Small intestine (tissue), 7 donors: ENCODE data around the gene PHETA1. TPM values are rescaled to one million over a fixed set of nuclear protein-coding genes. Genes with fewer than 3 reads are reported as not detected.

Experiments
- DNase-seq, 2 donors: peaks; one replicate each; pipeline versions ENCODE4 v3.0.0 to v3.0.0-alpha.2; 2013
- FAIRE-seq: peaks from 2 replicates; lab custom pipeline; 2012; peaks lifted over from hg19 to GRCh38; lab: Jason Lieb, UNC
- H3K27ac ChIP-seq, 3 donors: one replicate each; pipeline ENCODE4 v1.5.1; 2013; ENCODE audit warnings: low read length in 2 of 3, mild to moderate bottlenecking in 2 of 3, control low read depth in 1 of 3, inconsistent platforms in 1 of 3, low read depth in 1 of 3, moderate library complexity in 1 of 3
- H3K27me3 ChIP-seq, 3 donors: one replicate each; pipeline ENCODE4 v1.6.1; 2013; ENCODE audit warnings: low read length in 3 of 3, inconsistent platforms in 1 of 3; ENCODE audit not compliant: control insufficient read depth in 3 of 3, insufficient read depth in 3 of 3
- H3K36me3 ChIP-seq, 3 donors: one replicate each; pipeline ENCODE4 v1.6.1; 2013; ENCODE audit warnings: low read length in 3 of 3, inconsistent platforms in 1 of 3, low read depth in 1 of 3, mild to moderate bottlenecking in 1 of 3, moderate library complexity in 1 of 3; ENCODE audit not compliant: control insufficient read depth in 3 of 3, insufficient read depth in 2 of 3
- H3K4me1 ChIP-seq, 3 donors: one replicate each; pipeline ENCODE4 v1.6.1; 2013; ENCODE audit warnings: low read length in 2 of 3, inconsistent platforms in 1 of 3, low read depth in 1 of 3, mild to moderate bottlenecking in 1 of 3, moderate library complexity in 1 of 3; ENCODE audit not compliant: control insufficient read depth in 3 of 3, insufficient read depth in 2 of 3
- H3K4me3 ChIP-seq, 3 donors: one replicate each; pipeline ENCODE4 v1.5.1; 2013; ENCODE audit warnings: low read length in 3 of 3, control low read depth in 1 of 3, inconsistent platforms in 1 of 3, low read depth in 1 of 3, mild to moderate bottlenecking in 1 of 3, moderate library complexity in 1 of 3
- H3K9me3 ChIP-seq, 2 donors: one replicate each; pipeline ENCODE4 v1.6.1; 2013; ENCODE audit warnings: low read depth in 1 of 2, low read length in 1 of 2; ENCODE audit not compliant: control insufficient read depth in 2 of 2, insufficient read depth in 1 of 2
- WGBS, 3 donors: extraction: QIAGEN DNeasy Blood & Tissue Kit; methylation state at CpG; one replicate each; pipeline ENCODE4 v1.1.7; 2013; 5-methylcytosine and 5-hydroxymethylcytosine counted together
- polyA plus RNA-seq, 4 donors: library from polyadenylated mRNA; stranded (reverse) in 3 of 4; unstranded in 1 of 4; fragments of 200-250 nt in 3 of 4; fragments of 120-200 nt in 1 of 4; gene quantifications; one replicate each; pipeline versions ENCODE4 v1.2.1 to v1.2.3, GENCODE V29; 2013
- donor health status: healthy with polysubstance abuse.
- donor health status: control.
- donor health status: control.
- donor health status: Bipolar disorder and iron deficiency.
- donor health status: healthy.

Gene PHETA1
- polyA plus RNA-seq, 4 donors, result 37.3 to 87.1 (median 46.0) TPM

- Histone ChIP-seq H3K27me3 (no peaks in the 10 kb centered on the region), H3K4me1 (no peaks in the 10 kb centered on the region), H3K9me3 (no peaks in the 10 kb centered on the region), H3K4me3 (no peak overlapping the region), H3K27ac (no peak overlapping the region), H3K36me3 (no peaks in the 10 kb centered on the region)
- 74 to 84% (median 81%) methylated on average over 5 of the region's 5 CpGs for WGBS, 3 donors
- FAIRE-seq (no peak), DNase-seq (no peak)
Measured at GRCh38 chr12:111321317-111321716, 47.6 kb downstream of the PHETA1 start.

- Histone ChIP-seq H3K9me3 (no peaks in the 10 kb centered on the region), H3K4me3 (no peak overlapping the region), H3K4me1 (no peaks in the 10 kb centered on the region), H3K36me3 (no peaks in the 10 kb centered on the region), H3K27me3 (no peaks in the 10 kb centered on the region), H3K27ac (no peak overlapping the region)
- WGBS, 3 donors, result 92 to 94% (median 93%) methylated on average over 47 to 67 of the region's 67 CpGs
- no peak for FAIRE-seq
- DNase-seq, result no peak
Measured at GRCh38 chr12:111320258-111321050, 48.4 kb downstream of the PHETA1 start.

- FAIRE-seq (no peak), DNase-seq (no peak)
- no peak overlapping the region for H3K4me3 ChIP-seq
- H3K9me3 ChIP-seq, result no peaks in the 10 kb centered on the region
- no peaks in the 10 kb centered on the region for H3K36me3 ChIP-seq
- H3K27ac ChIP-seq, result no peak overlapping the region
- 89 to 91% (median 89%) methylated on average over 20 to 32 of the region's 32 CpGs for WGBS, 3 donors
- H3K4me1 ChIP-seq, result no peaks in the 10 kb centered on the region
- H3K27me3 ChIP-seq, result no peaks in the 10 kb centered on the region
Measured at GRCh38 chr12:111319600-111320257, 49.2 kb downstream of the PHETA1 start.

GRCh38 chr12:111318450-111318849, 50.4 kb downstream of the PHETA1 start:
- 78 to 89% (median 86%) methylated on average over 6 of the region's 6 CpGs for WGBS, 3 donors
- no peak for DNase-seq
- no peaks in the 10 kb centered on the region for H3K36me3 ChIP-seq
- H3K9me3 ChIP-seq, result no peaks in the 10 kb centered on the region
- no peak for FAIRE-seq
- H3K4me3 ChIP-seq, result no peak overlapping the region
- H3K27me3 ChIP-seq, result no peaks in the 10 kb centered on the region
- H3K4me1 ChIP-seq, result no peaks in the 10 kb centered on the region
- H3K27ac ChIP-seq, result no peak overlapping the region

- Histone ChIP-seq H3K4me3 (no peak overlapping the region), H3K27me3 (no peaks in the 10 kb centered on the region), H3K27ac (no peak overlapping the region), H3K9me3 (no peaks in the 10 kb centered on the region), H3K4me1 (no peaks in the 10 kb centered on the region), H3K36me3 (no peaks in the 10 kb centered on the region)
- WGBS, 3 donors, result 75 to 84% (median 77%) methylated on average over 5 of the region's 5 CpGs
- FAIRE-seq (no peak), DNase-seq (no peak)
Measured at GRCh38 chr12:111316671-111317070, 52.2 kb downstream of the PHETA1 start.

GRCh38 chr12:111314953-111315539, 53.8 kb downstream of the PHETA1 start:
- Histone ChIP-seq H3K4me3 (no peak overlapping the region), H3K4me1 (no peaks in the 10 kb centered on the region), H3K9me3 (no peaks in the 10 kb centered on the region), H3K27me3 (peaks cover 0 to 3% (median 0%) of the 10 kb centered on the region in 3 donors), H3K36me3 (no peaks in the 10 kb centered on the region), H3K27ac (no peak overlapping the region)
- FAIRE-seq, result no peak
- 63 to 71% (median 68%) methylated on average over 7 of the region's 7 CpGs for WGBS, 3 donors
- DNase-seq, result no peak

- WGBS, 3 donors, result 1 to 3% (median 2%) methylated on average over 8 of the region's 8 CpGs
- no peak overlapping the region for H3K27ac ChIP-seq
- H3K9me3 ChIP-seq, result no peaks in the 10 kb centered on the region
- DNase-seq (peak; percentile 59 to 72), FAIRE-seq (no peak)
- peaks cover 0 to 3% (median 0%) of the 10 kb centered on the region in 3 donors for H3K27me3 ChIP-seq
- H3K4me3 ChIP-seq, result no peak overlapping the region
- H3K4me1 ChIP-seq, result no peaks in the 10 kb centered on the region
- H3K36me3 ChIP-seq, result no peaks in the 10 kb centered on the region
Measured at GRCh38 chr12:111313833-111314259, 55.0 kb downstream of the PHETA1 start.

GRCh38 chr12:111312708-111313107, 56.2 kb downstream of the PHETA1 start:
- Histone ChIP-seq H3K27me3 (peaks cover 0 to 3% (median 0%) of the 10 kb centered on the region in 3 donors), H3K36me3 (no peaks in the 10 kb centered on the region), H3K9me3 (no peaks in the 10 kb centered on the region), H3K4me3 (no peak overlapping the region), H3K4me1 (no peaks in the 10 kb centered on the region), H3K27ac (no peak overlapping the region)
- DNase-seq, result no peak
- 55 to 67% (median 60%) methylated on average over 5 of the region's 5 CpGs for WGBS, 3 donors
- no peak for FAIRE-seq
